ENCODE measurements around the gene SRM.
"Not testable (repeated sequence)": the region's sequence is repeated elsewhere in the genome, so short reads cannot be mapped to it uniquely, and the experiment has no call there.

Gene SRM

DNA sequence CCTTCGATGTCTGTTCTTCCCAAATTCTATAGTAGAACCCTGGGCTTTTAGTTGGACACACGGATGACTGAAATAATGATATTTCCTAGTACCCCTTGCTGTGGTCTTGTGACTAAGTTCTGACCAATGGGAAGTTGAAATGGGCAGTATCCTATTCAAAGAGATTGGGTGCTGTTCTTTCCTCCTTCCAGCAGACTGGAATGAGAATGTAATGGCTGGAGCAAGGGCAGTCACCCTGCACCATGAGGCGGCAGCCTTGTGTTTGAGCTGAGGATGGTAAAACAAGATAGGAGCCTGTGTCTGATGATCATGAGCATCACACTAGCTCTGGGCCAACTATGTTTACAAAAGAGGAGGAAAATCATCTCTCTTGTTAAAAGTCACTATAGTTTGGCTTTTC lies 5.1 kb upstream of the SRM start:
- no peak for DNase-seq (ENCODE audit: low read depth in 3 of 3)

DNA sequence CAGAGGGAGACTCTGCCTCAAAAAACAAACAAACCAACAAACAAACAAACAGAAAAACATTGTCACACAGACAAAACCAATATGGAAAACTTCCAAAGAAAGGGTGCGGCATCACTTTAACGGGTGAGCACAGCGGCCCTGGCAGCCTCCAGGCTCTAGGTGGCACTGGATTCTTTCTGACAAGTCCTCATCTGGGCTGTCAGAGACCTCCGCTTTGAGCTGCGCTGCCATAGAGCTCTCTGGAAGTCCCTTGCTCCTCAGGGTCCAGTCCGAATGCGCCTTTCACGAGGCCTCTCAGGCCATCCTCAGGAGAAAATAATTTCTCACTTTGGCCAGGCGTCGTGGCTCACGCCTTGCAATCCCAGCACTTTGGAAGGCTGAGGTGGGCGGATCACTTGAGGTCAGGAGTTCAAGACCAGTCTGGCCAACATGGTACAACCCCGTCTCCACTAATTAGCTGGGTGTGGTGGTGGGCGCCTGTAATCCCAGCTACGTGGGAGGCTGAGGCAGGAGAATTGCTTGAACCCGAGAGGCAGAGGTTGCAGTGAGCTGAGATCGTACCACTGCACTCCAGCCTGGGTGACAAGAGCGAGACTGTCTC lies 4.2 kb upstream of the SRM start:
- not testable (repeated sequence) for DNase-seq (ENCODE audit: low read depth in 3 of 3)

DNA sequence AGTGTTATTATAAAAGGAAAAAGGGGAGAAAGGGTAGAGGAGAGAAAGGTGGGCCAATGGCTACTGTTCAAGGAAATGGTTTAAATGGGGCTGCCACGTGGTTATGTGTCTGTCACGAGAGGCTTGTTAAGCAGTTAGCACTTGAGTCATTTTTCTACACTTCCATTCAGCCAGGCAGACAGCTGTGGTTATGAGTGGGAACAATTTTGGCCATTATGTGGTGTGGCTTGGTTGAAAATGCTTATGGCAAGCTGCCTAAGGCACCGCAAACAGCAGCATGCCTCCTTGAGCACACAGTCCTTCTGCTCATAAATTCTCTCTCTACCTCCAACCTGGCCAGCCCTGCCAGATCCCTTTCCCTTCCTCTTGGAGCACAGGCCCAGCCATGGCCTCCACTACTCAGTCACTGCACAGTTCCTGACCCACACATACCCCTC lies 3.2 kb upstream of the SRM start:
- no peak for DNase-seq (ENCODE audit: low read depth in 3 of 3)

DNA sequence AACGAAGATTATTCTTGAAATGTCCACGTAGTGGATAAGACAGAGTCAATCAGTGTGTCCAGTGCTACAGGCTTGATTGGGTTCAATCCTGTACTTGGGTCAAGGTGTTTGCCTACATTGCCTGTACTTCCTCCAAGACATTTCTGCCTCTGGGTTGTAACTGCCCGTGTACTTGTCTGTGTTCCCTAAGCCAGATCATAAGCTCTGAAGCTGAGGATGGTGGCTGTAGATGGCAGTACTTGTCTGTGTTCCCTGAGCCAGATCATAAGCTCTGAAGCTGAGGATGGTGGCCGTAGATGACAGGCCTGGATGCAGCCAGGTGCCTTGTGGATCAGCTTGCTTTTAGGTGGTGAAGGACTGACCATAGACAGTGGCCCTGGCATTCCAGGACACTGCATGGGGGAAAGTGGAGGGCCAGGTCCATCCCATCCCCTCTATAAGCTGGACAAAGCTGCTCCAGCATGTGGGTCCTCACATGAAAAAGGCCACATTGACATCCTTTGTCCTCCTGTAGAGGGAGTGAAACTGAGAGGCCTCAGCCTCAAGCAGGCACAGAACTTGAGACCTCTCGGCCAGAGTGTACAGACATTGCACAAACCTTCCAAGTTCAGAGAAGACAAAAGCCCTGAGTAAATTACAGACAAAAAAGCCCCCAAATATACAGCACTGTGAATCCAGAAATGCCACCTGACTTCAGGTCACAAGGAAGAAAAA lies 2.0 kb upstream of the SRM start:
- DNase-seq (ENCODE audit: low read depth in 3 of 3) = no peak

- no peak for DNase-seq (ENCODE audit: low read depth in 3 of 3)
Observed at GRCh38 chr1:11059155-11059967, 457 bp downstream of the SRM start.

- no peak for DNase-seq (ENCODE audit: low read depth in 3 of 3)
Observed at GRCh38 chr1:11058595-11059154, 1.1 kb downstream of the SRM start.

- no peak for DNase-seq (ENCODE audit: low read depth in 3 of 3)
Observed at GRCh38 chr1:11058026-11058425, 1.8 kb downstream of the SRM start.

DNA sequence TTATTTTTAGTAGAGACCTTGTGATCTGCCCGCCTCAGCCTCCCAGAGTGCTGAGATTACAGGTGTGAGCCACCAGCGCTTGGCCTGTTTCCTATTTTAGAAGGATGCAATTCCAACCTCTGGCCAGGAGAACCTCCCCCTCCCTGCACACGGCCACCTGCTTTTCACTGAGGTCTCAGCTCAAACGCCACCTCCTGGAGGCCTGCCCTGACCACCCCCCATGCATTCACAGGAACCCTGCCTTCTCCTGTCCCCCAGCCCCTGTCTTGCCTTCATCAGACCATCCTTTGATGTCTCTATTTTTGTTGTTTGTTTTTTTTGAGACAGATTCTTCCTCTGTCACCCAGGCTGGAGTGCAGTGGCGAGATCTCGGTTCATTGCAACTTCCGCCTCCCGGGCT lies 2.3 kb downstream of the SRM start:
- DNase-seq (ENCODE audit: low read depth in 3 of 3) = no peak

GRCh38 chr1:11056504-11056903 lies 3.3 kb downstream of the SRM start:
- no peak for DNase-seq (ENCODE audit: low read depth in 3 of 3)

GRCh38 chr1:11055676-11056075 lies 4.1 kb downstream of the SRM start:
- no peak for DNase-seq (ENCODE audit: low read depth in 3 of 3)

DNA sequence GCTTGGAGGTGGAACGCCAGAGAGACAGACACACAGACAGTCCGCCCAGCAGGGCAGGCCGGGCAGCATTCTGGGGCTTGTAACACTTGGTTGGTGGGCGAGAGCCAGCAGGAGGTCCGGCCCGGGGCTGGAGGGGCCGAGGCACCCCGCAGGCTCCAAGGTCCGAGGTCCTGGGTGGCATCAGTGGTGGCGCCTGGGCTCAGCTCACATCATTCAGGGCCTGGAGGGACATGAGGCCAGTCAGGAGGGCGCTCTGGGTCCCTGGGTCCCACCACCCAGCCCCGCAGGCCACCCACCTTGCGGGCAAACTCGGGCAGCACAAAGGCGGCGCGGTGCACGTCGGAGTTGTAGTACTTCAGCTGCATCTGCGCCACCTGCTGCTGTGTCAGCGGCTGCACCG lies 5.2 kb downstream of the SRM start:
- DNase-seq (ENCODE audit: low read depth in 3 of 3) = no peak

GRCh38 chr1:11054181-11054580 lies 5.6 kb downstream of the SRM start:
- no peak for DNase-seq (ENCODE audit: low read depth in 3 of 3)

GRCh38 chr1:11053758-11054137 lies 6.1 kb downstream of the SRM start:
- DNase-seq (ENCODE audit: low read depth in 3 of 3) = no peak

GRCh38 chr1:11052839-11053757 lies 6.7 kb downstream of the SRM start:
- no peak for DNase-seq (ENCODE audit: low read depth in 3 of 3)

DNA sequence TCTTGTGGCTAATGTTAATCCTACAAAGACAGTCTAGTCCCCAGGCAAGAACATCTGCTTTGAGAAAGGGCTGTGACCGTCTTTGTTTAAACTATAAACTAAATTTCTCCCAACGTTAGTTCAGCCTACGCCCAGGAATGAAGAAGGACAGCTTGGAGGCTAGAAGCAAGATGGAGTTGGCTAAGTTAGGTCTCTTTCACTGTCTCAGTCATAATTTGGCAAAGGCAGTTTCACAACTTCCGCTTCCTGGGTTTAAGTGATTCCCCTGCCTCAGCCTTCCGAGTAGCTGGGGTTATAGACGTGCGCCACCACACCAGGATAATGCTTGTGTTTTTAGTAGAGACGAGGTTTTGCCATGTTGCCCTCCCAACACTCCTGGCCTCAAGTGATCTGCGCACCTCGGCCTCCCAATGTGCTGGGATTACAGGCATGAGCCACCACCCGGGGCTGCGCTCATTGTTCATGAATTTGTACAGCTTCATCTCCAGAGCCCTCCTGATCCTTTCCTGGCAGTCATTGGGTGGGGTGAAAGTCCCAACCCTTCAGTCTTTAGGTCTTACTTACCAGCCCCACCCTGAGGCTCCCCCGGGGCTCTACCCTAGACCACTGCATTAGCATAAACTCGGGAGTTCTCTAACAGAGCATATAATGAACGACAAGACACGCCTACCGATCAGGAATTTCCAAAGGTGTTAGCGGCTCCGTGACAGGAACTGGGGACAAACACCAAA lies 7.9 kb downstream of the SRM start:
- no peak for DNase-seq (ENCODE audit: low read depth in 3 of 3)

- not testable (repeated sequence) for DNase-seq (ENCODE audit: low read depth in 3 of 3)
Observed at GRCh38 chr1:11051121-11051520, 8.7 kb downstream of the SRM start.

DNA sequence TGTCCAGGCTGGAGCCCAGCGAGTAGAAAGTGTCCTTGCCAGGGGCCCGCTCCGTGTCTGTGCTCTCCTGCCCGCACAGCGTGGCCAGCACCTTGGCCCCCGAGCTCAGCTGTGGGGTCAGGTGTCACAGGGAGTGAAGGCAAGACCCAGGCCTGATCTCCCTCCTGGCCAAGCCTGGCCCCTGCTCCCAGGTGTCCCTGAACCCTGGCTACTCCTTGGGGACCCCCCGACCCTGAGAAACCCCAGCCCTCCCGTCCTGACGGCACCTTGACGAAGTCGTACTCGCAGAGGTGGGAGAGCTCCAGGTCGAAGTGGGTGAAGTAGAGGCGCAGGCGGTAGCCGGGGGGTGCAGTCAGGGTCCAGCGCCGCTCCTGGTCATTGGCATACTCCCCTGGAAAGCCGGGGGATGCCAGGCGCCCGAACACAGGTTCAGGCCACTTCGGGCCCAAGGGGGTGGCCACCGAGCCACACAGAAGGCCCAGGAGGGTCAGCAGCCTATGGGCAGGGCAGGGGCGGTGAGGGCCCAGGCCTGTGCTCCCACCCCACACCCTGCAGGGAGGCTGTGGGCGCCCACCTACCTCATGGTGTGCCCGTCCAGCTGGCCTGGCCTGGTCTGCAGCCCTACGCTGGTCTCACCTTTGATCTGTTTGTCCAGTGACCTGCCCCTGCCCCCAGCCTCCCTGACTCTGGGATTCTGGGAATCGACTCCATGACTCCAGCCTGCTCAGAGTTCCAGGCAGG lies 13.0 kb downstream of the SRM start, which contains the start of gene MASP2:
Gene MASP2, minus strand, starts transcription at position 615 of the 741 bp plus-strand sequence. Its CDS starts 32 bp downstream, at position 583.
- no peak for DNase-seq (ENCODE audit: low read depth in 3 of 3)

- no peak for DNase-seq (ENCODE audit: low read depth in 3 of 3)
Observed at GRCh38 chr1:11046270-11046566, 13.6 kb downstream of the SRM start.

GRCh38 chr1:11045428-11046269 lies 14.2 kb downstream of the SRM start:
- DNase-seq (ENCODE audit: low read depth in 3 of 3) = no peak

Data from stimulated activated CD4-positive, alpha-beta T cell treated with anti-CD3 and anti-CD28 coated beads, TNF-alpha, amount 100 ng/mL, for 48 hours (primary cell).